Activated B cell treated with CpG ODN at 0.5 μM for 24 hours (primary cell): Measurements from ENCODE around the gene HSP90AB1. TPM values are rescaled to one million over a fixed set of nuclear protein-coding genes. Genes with fewer than 3 reads are reported as not detected.

Experiments used
- ATAC-seq: fragments of 200-7000 bp; cut with Tn5 transposase; one replicate; pipeline ENCODE4 v1.10.0; 2021; ENCODE audit warnings: low read depth, mild to moderate bottlenecking, moderate library complexity
- CTCF ChIA-PET: fragments of 350-600 bp; sonication (Branson Sonifier 250); formaldehyde crosslinking; loops from one replicate; lab custom pipeline; 2021; ENCODE audit warnings: antibody characterized with exemption; lab: Charles Lee
- POLR2A ChIA-PET: fragments of 350-600 bp; sonication (Branson Sonifier 250); formaldehyde crosslinking; loops from one replicate; lab custom pipeline; 2021; ENCODE audit warnings: antibody characterized with exemption; lab: Charles Lee
- DNase-seq: peaks from one replicate; pipeline ENCODE4 v3.0.0; 2022
- H3K27ac Mint-ChIP-seq: one replicate; pipeline ENCODE4 v1.8.0; 2020; ENCODE audit warnings: mixed read lengths
- H3K27me3 Mint-ChIP-seq: one replicate; pipeline ENCODE4 v1.8.0; 2021; ENCODE audit warnings: mixed read lengths
- H3K36me3 Mint-ChIP-seq: one replicate; pipeline ENCODE4 v1.8.0; 2021; ENCODE audit warnings: low read depth, mixed read lengths
- H3K4me1 Mint-ChIP-seq: one replicate; pipeline ENCODE4 v1.8.0; 2021; ENCODE audit warnings: mixed read lengths
- H3K4me3 Mint-ChIP-seq: one replicate; pipeline ENCODE4 v1.8.0; 2020; ENCODE audit warnings: mild to moderate bottlenecking, mixed read lengths
- H3K9me3 Mint-ChIP-seq: one replicate; pipeline ENCODE4 v1.8.0; 2020; ENCODE audit warnings: mixed read lengths
- intact Hi-C: fragments of 100-400 bp; cut with micrococcal nuclease; formaldehyde crosslinking; loops from one replicate; pipeline ENCODE4 v1.15.1; 2024
- total RNA-seq: library from RNA; stranded (reverse); gene quantifications from 2 replicates; pipeline ENCODE4 v1.2.3, GENCODE V29; 2022
- TF ChIP-seq, protein P1 (sequence below): fragments of 200-600 bp; IDR thresholded peaks from one replicate; pipeline ENCODE4 v1.8.0; 2022; ENCODE audit warnings: antibody characterized with exemption, mild to moderate bottlenecking

HSP90AB1 gene
- total RNA-seq, 1 donor from 2014 or later, result 1,222 TPM

GRCh38 chr6:44261581-44261980 lies 14.7 kb downstream of the HSP90AB1 start:
- Mint-ChIP-seq H3K36me3 (peaks cover 75% of the 10 kb centered on the region), H3K4me1 (peaks cover 77% of the 10 kb centered on the region), H3K4me3 (peak overlapping the region; percentile 100), H3K27me3 (no peaks in the 10 kb centered on the region), H3K9me3 (no peaks in the 10 kb centered on the region), H3K27ac (peak overlapping the region; percentile 99)
- CTCF ChIA-PET, result interaction anchor here (1.4 to 1.7 kb wide), 2 partner anchors 10 to 43 kb away, joined by 4 to 5 read pairs; no protein-coding TSS in a partner anchor
- TF ChIP-seq, protein P1, sequence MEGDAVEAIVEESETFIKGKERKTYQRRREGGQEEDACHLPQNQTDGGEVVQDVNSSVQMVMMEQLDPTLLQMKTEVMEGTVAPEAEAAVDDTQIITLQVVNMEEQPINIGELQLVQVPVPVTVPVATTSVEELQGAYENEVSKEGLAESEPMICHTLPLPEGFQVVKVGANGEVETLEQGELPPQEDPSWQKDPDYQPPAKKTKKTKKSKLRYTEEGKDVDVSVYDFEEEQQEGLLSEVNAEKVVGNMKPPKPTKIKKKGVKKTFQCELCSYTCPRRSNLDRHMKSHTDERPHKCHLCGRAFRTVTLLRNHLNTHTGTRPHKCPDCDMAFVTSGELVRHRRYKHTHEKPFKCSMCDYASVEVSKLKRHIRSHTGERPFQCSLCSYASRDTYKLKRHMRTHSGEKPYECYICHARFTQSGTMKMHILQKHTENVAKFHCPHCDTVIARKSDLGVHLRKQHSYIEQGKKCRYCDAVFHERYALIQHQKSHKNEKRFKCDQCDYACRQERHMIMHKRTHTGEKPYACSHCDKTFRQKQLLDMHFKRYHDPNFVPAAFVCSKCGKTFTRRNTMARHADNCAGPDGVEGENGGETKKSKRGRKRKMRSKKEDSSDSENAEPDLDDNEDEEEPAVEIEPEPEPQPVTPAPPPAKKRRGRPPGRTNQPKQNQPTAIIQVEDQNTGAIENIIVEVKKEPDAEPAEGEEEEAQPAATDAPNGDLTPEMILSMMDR, result no peak
- no peak for DNase-seq
- intact Hi-C loops, result loop anchor here (5.0 to 10.0 kb wide), 5 partner anchors 547 to 1697 kb away; partner anchors contain the start of genes GTPBP2, LRRC73, POLR1C and SRF
- POLR2A ChIA-PET, result interaction anchor here (0.6 to 13.7 kb wide), 5 partner anchors 6 to 557 kb away, joined by 3 to 549 read pairs (median 4); partner anchors contain the start of genes HSP90AB1 and SLC35B2
- no peak for ATAC-seq

GRCh38 chr6:44262467-44263353 lies 15.8 kb downstream of the HSP90AB1 start:
- peaks cover 83% of the 10 kb centered on the region for H3K4me1 Mint-ChIP-seq

GRCh38 chr6:44263354-44264100 lies 16.6 kb downstream of the HSP90AB1 start:
- POLR2A ChIA-PET, result interaction anchor here (0.6 to 13.7 kb wide), 18 partner anchors 8 to 1518 kb away, joined by 3 to 549 read pairs (median 4); partner anchors contain the start of genes CDC5L, GTPBP2, HSP90AB1 and SLC29A1
- intact Hi-C loops, result loop anchor here (1.0 to 10.0 kb wide), 8 partner anchors 17 to 1699 kb away; partner anchors contain the start of genes GTPBP2, LRRC73, MRPL14 and POLR1C
- peaks cover 63% of the 10 kb centered on the region for H3K36me3 Mint-ChIP-seq
- no peaks in the 10 kb centered on the region for H3K27me3 Mint-ChIP-seq
- ATAC-seq, result peak; percentile 3
- H3K9me3 Mint-ChIP-seq, result no peaks in the 10 kb centered on the region
- CTCF ChIA-PET, result interaction anchor here (0.9 to 3.2 kb wide), 7 partner anchors 9 to 91 kb away, joined by 3 to 12 read pairs (median 5); partner anchors contain the start of gene HSP90AB1
- H3K4me1 Mint-ChIP-seq, result peaks cover 78% of the 10 kb centered on the region
- H3K27ac Mint-ChIP-seq, result peak overlapping the region; percentile 99
- H3K4me3 Mint-ChIP-seq, result peak overlapping the region; percentile 100
- TF ChIP-seq, protein P1, result no peak
- DNase-seq, result peak; percentile 57

More at GRCh38 chr6:44262467-44263353, 15.8 kb downstream of the HSP90AB1 start:
- no peaks in the 10 kb centered on the region for H3K9me3 Mint-ChIP-seq
- no peaks in the 10 kb centered on the region for H3K27me3 Mint-ChIP-seq
- H3K4me3 Mint-ChIP-seq, result peak overlapping the region; percentile 100
- ATAC-seq (no peak), DNase-seq (no peak)
- peak overlapping the region; percentile 99 for H3K27ac Mint-ChIP-seq
- intact Hi-C loops, result loop anchor here (5.0 to 10.0 kb wide), 5 partner anchors 548 to 1698 kb away; partner anchors contain the start of genes GTPBP2, LRRC73, POLR1C and SRF
- POLR2A ChIA-PET, result interaction anchor here (0.6 to 13.7 kb wide), 9 partner anchors 7 to 1810 kb away, joined by 3 to 549 read pairs (median 5); partner anchors contain the start of genes GTPBP2, HSP90AB1 and SLC35B2
- TF ChIP-seq, protein P1, result no peak
- CTCF ChIA-PET, result interaction anchor here (0.9 to 3.2 kb wide), 7 partner anchors 8 to 166 kb away, joined by 3 to 12 read pairs (median 4); partner anchors contain the start of genes AARS2 and HSP90AB1
- peaks cover 71% of the 10 kb centered on the region for H3K36me3 Mint-ChIP-seq

GRCh38 chr6:44264154-44265006 lies 17.5 kb downstream of the HSP90AB1 start:
- no peaks in the 10 kb centered on the region for H3K9me3 Mint-ChIP-seq
- ChIA-PET CTCF (interaction anchor here (0.9 to 3.2 kb wide), 8 partner anchors 10 to 95 kb away, joined by 3 to 12 read pairs (median 4); partner anchors contain the start of genes AARS2 and HSP90AB1), POLR2A (interaction anchor here (0.6 to 13.7 kb wide), 19 partner anchors 9 to 1519 kb away, joined by 3 to 549 read pairs (median 4); partner anchors contain the start of genes CDC5L, GTPBP2, HSP90AB1 and RPL7L1)
- ATAC-seq, result peak; percentile 55
- intact Hi-C loops, result loop anchor here (1.0 to 10.0 kb wide), 12 partner anchors 7 to 1700 kb away; partner anchors contain the start of genes CDC5L, GTPBP2, LRRC73 and MRPL14
- H3K4me3 Mint-ChIP-seq, result peak overlapping the region; percentile 100
- H3K27me3 Mint-ChIP-seq, result no peaks in the 10 kb centered on the region
- TF ChIP-seq, protein P1, result no peak
- peaks cover 54% of the 10 kb centered on the region for H3K36me3 Mint-ChIP-seq
- peak; percentile 66 for DNase-seq
- H3K27ac Mint-ChIP-seq, result peak overlapping the region; percentile 99
- peaks cover 77% of the 10 kb centered on the region for H3K4me1 Mint-ChIP-seq
